Islet precursor cell (in vitro differentiated cells): ENCODE results near the gene GRIFIN.
A peak's percentile ranks its signal among the peaks of the same experiment; 100 is the strongest.

Source experiments
- DNase-seq: peaks from one replicate; pipeline ENCODE4 v3.0.0-alpha.2; 2018

Gene GRIFIN

GRCh38 chr7:2432910-2433712 is 43.1 kb downstream of the GRIFIN start:
- no peak for DNase-seq

- DNase-seq = peak; percentile 62
These were observed 44.8 kb downstream of the GRIFIN start for GRCh38 chr7:2431260-2431867.

- no peak for DNase-seq
These were observed 50.4 kb downstream of the GRIFIN start for GRCh38 chr7:2425749-2426148.
